ENCODE results near the gene RBM10.
A peak's percentile ranks its signal among the peaks of the same experiment; 100 is the strongest.

Gene RBM10

DNA sequence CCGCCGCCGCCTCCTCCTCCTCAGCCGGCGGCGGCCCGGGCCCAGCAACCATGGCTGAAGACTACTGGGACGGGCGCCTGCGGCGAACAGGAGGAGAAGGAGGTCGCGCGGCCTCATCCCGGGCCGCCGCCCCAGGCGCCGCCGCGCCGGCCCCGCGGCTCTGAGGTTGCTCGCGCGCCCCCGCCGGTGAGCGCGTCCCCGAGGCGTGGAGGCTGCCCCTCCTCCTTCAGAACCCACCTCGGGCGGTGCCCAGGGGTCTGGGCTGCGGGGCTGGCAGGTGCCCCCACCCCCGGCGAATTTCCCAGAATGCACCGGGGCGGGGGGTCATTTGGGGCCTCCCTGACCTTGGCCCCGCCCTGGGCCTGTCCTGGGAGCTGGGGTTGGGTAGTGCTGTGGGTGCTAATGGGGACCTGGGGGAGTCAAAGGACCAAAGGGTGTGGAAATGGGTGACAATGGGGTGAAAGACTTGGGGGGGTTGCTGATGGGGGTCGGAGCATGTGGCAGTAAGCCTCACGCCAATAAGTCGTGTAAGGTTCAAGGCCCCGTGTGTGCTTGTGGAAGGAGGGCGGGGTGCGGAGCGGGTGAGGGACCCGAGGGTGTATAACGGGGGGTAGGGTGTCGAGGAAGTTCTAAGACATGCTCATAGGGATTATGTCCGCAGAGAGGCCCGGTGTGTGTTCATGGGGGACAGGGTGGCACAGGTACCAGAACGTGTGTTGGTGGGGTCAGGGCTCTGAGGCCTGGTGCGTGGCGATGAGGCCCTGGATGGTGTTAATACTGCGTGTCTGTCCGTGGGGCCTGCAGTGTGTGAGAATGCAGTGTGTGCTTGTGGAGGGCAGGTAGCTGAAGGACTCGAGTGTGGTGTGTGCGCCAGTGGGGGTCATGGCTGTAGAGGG, 74.1 kb downstream of the RBM10 start:
- DNase-seq, result peak; percentile 23

DNA sequence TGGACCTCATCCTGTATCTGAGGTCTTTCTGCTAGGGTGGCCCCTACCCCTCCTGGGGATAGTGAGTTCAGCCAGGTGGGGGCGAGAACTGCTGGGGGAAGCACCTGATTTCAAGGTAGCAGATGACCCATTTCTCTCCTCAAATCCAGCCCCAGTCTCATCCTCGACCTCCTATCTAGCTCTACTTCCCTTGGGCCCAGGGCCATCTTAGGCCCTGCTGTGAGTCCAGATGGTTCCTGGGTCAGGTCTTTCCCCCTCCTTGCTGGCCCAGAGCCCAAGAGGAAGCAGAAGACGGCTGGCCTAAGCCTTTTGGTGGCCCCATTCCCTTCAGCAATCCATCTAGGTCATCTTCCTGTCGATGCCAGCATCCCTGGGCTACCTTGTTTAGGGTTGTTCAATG, 76.7 kb downstream of the RBM10 start:
- no peak for DNase-seq

DNA sequence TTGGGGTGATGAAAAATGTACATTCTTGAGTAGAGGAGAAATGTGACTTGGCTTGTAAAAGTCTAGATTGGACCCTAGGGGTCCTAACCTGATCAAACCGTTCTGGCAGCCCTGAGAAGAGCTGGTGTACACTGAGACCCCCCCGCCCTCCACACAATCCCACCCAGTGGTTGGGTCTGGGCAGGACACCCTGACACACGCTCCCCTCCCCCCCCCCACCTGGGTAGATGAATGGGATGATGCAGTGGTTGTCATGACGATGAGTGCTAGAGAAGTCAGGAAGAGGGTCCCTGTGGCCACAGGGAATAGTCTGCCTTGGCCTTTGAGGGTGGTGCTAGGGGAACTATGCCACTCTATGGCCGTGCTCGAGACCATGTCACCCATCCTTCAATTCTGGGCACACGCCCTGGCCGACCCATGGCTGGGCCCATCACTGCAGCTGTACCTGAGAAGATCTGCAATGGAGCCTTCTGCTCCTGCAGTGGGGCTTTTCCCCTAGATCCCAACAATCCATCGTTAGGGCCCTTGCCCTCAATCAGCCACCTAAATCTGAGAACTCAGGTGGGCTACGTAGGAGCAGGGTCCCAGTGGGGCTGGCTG, 77.8 kb downstream of the RBM10 start:
- DNase-seq, result no peak

DNA sequence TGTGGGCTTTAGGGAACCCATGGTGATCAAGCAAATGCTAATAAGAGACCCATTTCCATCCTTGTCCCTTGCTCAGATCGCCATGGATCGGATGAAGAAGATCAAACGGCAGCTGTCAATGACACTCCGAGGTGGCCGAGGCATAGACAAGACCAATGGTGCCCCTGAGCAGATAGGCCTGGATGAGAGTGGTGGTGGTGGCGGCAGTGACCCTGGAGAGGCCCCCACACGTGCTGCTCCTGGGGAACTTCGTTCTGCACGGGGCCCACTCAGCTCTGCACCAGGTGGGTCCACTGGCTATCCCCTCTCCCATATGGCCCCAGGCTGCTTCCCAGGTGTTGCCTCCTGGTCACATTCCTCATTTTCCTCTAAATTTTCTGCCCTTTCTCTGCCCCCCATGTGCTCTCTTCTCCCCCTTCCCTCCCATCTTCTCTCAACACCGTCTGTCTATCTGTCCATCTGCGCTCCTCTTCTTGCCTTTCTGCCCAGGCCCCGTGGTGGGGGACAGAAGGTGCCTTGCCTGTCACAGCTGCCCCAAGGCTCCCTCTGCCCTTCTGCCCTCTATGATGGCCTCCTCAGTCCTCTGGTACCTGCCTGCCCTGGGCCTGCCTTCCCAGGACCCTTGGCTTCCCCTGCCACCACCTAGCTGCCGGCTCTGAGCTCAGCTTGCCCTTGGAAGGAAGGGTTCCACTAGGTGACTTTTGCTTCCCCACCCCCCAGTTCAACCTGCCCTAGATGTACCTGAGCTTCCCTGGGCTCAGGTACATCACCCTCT, 78.6 kb downstream of the RBM10 start:
- no peak for DNase-seq

DNA sequence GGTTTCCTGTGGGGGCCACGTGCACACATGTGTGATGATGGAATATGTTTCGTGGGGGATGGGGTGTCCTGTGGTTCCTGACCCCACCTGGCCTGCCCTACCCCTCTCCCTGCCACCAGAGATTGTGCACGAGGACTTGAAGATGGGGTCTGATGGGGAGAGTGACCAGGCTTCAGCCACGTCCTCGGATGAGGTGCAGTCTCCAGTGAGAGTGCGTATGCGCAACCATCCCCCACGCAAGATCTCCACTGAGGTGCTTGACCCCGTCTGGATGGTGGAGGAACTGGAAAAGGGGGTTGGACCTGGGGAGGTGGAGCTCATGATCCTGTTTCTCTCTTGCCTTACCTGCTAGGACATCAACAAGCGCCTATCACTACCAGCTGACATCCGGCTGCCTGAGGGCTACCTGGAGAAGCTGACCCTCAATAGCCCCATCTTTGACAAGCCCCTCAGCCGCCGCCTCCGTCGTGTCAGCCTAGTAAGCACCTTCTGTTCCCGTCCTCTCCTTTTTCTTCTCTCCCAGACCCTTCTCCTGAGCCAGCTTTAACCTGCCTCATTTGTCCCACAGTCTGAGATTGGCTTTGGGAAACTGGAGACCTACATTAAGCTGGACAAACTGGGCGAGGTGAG, 79.4 kb downstream of the RBM10 start:
- no peak for DNase-seq

DNA sequence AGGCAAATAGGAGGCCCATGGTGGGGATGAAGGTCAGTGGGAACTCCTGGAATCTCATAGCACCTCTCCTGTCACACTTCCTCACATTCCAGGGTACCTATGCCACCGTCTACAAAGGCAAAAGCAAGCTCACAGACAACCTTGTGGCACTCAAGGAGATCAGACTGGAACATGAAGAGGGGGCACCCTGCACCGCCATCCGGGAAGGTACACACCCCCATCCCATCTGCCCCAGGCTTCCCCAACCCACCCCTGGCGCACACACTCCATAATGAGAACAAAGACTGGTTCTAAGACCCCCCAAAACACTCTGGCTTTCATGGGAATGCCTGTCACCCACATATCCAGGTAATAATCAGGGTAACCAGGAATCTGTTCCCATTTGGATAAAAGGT, 79.9 kb downstream of the RBM10 start:
- DNase-seq, result no peak

DNA sequence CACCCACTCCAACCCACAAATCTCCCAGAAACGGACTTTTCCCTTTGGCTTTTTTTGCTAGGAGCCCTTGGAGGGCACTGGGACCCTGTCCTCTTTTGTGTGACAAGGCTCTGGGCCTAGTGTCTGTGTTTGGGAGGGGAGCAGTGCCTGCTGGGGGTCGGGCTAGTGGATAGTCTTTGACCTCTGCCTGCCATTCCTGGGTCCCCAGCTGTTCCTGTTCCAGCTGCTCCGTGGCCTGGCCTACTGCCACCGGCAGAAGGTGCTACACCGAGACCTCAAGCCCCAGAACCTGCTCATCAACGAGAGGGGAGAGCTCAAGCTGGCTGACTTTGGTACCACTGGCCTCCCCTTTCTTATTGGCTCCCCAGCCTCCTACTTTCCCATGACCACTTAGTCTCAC, 81.0 kb downstream of the RBM10 start:
- DNase-seq, result no peak

DNA sequence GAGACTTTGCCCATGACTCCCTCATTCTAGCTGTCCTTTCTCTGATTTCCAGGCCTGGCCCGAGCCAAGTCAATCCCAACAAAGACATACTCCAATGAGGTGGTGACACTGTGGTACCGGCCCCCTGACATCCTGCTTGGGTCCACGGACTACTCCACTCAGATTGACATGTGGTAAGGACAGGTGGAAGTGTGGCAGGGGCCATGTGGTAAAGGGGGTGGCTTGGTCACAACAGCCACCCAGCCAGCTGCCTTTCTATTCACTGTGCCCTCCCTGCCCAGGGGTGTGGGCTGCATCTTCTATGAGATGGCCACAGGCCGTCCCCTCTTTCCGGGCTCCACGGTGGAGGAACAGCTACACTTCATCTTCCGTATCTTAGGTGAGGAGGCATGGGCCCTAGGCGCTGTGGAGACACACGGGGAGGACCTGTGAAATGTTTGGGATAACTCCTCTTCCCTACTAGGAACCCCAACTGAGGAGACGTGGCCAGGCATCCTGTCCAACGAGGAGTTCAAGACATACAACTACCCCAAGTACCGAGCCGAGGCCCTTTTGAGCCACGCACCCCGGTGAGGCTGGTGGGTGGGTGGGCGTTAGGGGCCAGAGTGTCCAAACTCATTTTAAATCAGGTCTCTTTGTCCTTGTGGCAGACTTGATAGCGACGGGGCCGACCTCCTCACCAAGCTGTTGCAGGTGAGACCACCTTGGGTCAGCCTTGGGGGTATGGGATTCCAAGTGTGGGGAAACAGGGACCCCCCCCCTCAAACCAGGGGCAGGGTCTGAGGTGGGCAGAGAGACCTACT, 81.7 kb downstream of the RBM10 start:
- no peak for DNase-seq

DNA sequence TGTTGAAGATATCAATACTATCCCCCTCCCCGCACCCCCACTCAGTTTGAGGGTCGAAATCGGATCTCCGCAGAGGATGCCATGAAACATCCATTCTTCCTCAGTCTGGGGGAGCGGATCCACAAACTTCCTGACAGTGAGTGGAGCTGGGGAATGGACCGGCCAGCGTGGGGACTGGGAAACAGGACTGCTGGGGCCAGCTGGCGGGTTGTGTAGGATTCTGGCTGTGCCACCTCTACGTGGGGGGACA, 82.2 kb downstream of the RBM10 start:
- DNase-seq, result no peak

DNA sequence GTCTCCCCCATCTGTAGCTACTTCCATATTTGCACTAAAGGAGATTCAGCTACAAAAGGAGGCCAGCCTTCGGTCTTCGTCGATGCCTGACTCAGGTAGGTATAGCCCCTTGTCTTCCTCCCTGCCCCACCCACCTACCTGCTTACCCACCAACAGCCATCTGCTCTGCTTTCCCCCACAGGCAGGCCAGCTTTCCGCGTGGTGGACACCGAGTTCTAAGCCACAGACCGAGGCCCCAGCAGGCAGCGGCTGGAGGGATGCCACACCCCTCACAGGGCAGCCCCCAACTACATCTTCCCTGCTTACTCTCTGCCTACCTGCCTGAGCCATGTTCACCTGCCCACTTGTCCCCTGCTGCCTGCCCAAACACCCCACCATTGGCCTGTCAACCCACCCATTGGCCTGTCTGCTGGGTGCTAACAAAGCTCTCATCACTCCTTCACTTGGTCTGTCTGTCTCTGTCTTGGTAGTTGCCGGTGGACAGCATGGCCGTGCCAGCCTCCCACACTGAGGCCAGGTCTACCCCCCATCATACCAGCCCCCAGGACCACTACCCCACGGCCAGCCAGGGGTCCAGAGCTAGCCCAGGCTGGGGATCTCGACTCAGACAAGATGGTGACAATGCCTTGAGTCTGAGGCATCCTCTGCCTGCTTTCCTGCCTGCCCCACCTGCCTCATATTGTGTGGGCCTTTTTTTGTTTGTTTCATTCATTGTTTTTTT, 83.7 kb downstream of the RBM10 start:
- DNase-seq, result no peak

DNA sequence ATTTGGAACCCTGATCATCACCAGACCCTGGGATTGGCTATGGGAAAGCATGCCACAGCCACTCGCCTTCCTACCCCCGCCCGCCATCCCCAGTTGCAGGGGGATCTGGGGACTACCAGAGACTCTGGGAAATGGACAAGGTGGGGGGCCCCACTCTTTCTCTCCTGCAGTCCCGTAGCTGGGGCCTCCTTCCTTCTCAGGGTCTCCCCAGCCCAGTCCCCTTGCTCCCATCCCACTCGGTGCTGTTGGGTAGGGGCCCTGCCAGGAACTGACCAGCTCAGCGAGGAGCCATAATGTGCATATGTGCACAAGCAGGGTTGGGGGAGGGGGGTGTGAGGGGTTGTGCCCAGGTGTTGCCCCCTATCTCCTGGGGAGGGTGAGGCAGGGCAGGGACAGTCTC, 84.4 kb downstream of the RBM10 start:
- DNase-seq, result no peak

DNA sequence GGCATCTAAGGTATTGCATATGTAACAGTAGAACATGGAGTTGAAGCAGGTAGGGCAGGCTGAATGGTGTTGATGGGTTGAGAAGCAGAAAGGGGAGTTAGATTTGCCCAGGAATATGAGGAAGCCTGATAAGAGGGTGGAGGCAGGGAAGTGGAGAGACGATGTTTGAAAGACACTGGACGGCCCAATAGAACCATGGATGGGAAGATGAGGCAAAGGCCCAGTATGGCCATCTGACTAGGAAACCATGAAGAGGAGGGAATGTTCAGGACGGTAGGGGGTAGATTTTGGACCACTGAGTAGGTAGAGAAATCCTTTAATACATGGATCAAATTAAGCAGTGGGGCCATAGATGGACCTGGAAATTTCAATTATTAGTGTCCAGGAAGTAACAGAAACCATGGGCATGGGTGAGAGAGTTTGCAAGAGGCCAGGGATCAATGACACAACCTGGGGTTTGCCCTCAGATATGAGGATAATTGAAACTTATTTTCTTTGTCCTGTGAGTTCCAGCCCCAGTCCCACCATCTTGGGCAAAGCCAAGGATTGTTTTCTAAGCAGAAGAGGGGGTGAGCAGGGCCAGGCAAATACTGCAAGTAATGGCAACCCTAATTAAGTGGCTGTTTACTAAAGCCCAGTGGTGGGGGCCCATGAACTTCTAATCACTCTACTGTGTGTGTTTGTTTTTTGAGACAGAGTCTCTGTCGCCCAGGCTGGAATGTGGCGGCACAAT, 85.3 kb downstream of the RBM10 start:
- no peak for DNase-seq

DNA sequence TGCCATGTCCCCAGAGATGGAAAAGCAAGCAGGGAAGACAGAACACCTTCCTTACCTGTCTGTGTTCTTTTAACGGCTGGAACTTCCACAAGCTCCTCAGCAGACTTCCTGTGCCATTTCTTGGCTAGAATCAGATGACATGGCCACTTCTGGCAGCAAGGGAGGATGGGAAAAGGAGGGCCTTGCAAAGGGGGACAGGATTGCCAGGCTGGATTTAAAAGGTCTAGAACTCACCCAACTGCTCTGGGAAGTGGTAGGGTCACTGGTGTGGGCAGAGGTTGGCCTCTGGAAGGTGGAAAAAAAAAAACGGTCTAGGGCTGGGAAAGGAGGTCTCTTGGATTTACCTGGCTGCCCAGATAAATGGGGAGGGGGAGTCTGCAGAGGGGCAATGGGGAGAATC, 86.1 kb downstream of the RBM10 start:
- no peak for DNase-seq

DNA sequence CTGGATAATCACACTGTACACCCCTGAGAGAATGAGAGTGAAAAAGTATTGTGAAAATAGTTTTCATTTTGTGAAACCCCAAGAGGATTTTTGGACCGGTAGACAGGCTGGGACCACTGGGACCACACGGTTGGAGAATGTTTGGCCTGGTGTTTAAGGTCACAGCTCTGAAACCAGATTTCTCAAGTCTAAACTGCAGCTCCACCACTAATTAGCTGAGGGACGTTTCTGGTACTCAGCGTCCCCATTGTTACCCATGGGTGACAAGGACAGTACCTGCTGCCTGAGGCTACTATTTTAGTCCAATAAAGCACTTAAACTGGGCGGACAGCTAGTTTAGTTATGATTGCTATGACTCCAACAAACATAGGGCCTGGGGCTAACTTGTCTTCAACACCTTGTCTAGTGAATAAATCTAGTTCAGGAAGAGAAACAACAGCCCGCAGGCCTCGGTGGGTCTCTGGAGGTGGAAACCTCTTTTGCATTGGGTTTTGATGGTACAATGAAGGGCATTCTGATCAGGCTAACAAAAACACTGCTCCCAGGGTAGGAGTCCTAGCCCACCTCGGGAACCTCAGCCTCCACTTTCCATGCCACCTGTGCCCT, 87.3 kb downstream of the RBM10 start:
- DNase-seq, result no peak

DNA sequence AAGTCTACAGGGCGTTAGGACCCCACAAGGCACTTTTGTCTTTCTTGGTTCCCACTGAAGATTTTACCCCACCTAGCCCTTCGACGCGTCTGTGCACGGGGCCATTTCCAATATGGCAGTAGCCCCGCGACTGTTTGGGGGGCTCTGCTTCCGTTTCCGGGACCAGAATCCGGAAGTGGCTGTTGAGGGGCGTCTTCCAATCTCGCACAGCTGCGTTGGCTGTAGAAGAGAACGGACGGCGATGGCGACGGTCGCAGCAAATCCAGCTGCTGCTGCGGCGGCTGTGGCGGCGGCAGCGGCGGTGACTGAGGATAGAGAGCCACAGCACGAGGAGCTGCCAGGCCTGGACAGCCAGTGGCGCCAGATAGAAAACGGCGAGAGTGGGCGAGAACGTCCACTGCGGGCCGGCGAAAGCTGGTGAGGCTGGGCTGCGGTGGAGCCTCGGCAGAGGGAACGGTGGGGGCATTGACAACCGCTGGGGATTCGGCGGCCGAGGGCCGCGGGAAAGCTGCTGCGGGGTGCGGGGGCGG, 87.8 kb downstream of the RBM10 start, which contains the start of gene USP11:
USP11 (plus strand) TSS at position 207 of the 530 bp plus-strand sequence; CDS start at position 242, 35 bp downstream.
- DNase-seq, result peak; percentile 20

DNA sequence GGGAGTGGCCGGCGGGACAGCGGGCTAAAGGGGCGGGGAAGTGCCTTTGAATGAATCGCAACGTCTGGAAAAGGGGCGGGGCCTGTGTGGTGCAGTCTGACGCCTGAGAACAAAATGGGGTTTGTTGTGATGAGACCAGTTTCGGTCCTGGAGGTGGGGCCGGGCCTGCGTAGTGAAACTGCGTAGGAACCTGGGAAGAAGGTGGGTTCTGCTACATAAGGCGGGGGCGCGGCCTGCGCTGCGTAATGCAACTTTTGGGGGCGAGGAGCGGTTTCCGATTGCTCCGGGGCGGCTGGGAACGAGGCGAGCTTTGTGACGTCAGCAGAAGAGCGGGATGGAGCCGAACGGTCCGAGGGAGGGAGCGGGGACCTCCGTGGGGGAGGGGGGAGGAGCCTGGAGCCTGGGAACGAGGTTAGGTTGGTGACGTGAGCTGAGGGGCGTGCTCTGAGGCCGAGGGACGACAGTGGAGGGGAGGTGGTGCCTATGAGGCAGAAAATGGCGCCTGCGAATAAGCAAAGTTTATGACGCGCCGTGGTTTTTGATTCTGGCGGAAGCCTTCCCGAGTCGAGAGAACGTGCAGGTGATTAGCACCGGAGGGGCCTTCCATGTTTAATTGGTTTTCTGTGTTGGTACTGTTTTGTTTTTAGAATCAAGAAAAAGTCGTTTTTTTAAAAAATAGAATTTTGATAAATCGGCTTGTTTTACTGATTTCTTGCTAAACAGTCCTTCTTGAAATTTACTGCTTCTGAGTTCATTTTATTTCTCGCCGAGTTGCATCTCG, 88.5 kb downstream of the RBM10 start:
- peak; percentile 88 for DNase-seq

DNA sequence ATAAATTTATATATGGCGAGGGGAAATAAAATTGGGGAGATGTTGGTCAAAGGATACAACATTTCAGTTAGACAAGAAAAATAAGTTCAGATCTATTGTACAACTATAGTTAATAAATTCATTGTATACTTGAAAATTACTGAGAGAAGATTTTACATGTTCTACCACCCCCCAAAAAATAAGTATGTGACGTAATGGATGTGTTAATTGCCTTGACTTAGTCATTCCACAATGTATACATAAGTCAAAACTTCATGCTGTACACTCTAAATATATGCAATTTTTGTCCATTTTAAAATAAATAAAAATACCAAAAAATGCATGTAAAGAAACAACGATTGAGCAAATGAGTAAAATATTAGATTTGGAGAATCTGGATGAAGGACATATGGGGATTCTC, 89.6 kb downstream of the RBM10 start:
- DNase-seq, result no peak

DNA sequence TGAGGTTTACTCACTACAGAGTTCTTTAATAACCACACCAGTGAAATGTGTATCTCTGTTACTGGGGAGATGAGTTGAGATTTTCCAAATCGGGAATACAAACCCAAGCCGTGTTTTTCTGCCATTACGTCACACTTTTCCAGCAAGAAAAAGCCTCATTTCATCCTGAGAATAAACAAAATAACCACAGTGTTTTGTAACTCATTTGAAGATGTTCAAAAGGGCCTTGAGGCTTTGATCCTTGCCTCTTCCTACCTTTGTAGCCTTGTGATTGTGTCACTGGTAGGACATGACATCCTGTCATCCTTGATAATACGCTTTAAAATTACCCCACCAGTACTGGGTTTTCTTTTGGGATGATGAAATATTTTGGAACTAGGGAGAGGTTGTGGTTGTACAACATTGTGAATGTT, 90.7 kb downstream of the RBM10 start:
- no peak for DNase-seq
